ENCODE results near the gene TCAP.
A peak's percentile ranks its signal among the peaks of the same experiment; 100 is the strongest.

Gene TCAP

GRCh38 chr17:39669897-39670735 is 5.0 kb downstream of the TCAP start:
- no peak overlapping the region for H3K4me2 ChIP-seq (ENCODE audit: low read depth, low read length, poor library complexity, severe bottlenecking)
- H3K79me2 ChIP-seq (ENCODE audit: insufficient read depth, low read length), result no peaks in the 10 kb centered on the region
- no peak overlapping the region for H3K4me3 ChIP-seq (ENCODE audit: insufficient read depth, low read length, poor library complexity, severe bottlenecking)
- H3F3A ChIP-seq (ENCODE audit: insufficient read depth), result no peaks in the 10 kb centered on the region
- H3K27ac ChIP-seq (ENCODE audit: low read depth, low read length), result no peak overlapping the region
- no peaks in the 10 kb centered on the region for H3K9me3 ChIP-seq (ENCODE audit: insufficient read depth, low read length)
- H2AFZ ChIP-seq (ENCODE audit: low read depth, low read length, severe bottlenecking), result no peak overlapping the region
- no peaks in the 10 kb centered on the region for H3K9me2 ChIP-seq (replicated peaks; ENCODE audit: insufficient read depth, low read length)
- H4K20me1 ChIP-seq (ENCODE audit: low read depth, low read length), result no peaks in the 10 kb centered on the region
- TF ChIP-seq, protein P1, sequence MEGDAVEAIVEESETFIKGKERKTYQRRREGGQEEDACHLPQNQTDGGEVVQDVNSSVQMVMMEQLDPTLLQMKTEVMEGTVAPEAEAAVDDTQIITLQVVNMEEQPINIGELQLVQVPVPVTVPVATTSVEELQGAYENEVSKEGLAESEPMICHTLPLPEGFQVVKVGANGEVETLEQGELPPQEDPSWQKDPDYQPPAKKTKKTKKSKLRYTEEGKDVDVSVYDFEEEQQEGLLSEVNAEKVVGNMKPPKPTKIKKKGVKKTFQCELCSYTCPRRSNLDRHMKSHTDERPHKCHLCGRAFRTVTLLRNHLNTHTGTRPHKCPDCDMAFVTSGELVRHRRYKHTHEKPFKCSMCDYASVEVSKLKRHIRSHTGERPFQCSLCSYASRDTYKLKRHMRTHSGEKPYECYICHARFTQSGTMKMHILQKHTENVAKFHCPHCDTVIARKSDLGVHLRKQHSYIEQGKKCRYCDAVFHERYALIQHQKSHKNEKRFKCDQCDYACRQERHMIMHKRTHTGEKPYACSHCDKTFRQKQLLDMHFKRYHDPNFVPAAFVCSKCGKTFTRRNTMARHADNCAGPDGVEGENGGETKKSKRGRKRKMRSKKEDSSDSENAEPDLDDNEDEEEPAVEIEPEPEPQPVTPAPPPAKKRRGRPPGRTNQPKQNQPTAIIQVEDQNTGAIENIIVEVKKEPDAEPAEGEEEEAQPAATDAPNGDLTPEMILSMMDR (IDR thresholded peaks at IDR 0.05; ENCODE audit: insufficient read depth, low read length, poor library complexity, severe bottlenecking), result no peak
- no peak for TF ChIP-seq EZH2phosphoT487 (conservative IDR thresholded peaks at IDR 0.05; ENCODE audit: low read length)
- no peaks in the 10 kb centered on the region for H3K36me3 ChIP-seq (ENCODE audit: low read length)
- H3K9ac ChIP-seq (ENCODE audit: low read length), result no peak overlapping the region
- no peaks in the 10 kb centered on the region for H3K27me3 ChIP-seq (ENCODE audit: low read length)

DNA sequence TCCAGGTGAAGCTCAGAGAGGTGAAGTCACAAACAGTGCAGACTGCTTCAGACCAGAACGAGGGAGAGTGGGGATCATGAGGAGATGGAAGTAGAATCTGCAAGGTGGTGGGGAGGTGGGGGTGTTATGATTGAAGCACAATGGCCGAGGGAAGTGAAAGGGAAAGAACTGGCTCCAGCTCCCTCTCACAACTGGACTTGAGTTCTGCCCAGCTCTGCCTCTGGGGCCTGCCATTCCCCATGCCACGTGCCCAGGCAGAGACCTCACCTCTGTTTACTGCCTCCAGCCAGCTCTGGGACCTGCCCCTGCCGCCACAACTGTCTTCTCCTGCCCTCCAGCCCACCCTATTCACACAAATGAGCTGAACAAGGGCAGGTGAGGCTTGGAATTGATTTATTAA is 5.6 kb downstream of the TCAP start:
- Histone ChIP-seq H3F3A (ENCODE audit: insufficient read depth) (no peaks in the 10 kb centered on the region), H3K36me3 (ENCODE audit: low read length) (no peaks in the 10 kb centered on the region), H3K9ac (ENCODE audit: low read length) (no peak overlapping the region), H4K20me1 (ENCODE audit: low read depth, low read length) (no peaks in the 10 kb centered on the region), H2AFZ (ENCODE audit: low read depth, low read length, severe bottlenecking) (no peak overlapping the region), H3K4me3 (ENCODE audit: insufficient read depth, low read length, poor library complexity, severe bottlenecking) (no peak overlapping the region), H3K79me2 (ENCODE audit: insufficient read depth, low read length) (no peaks in the 10 kb centered on the region), H3K27me3 (ENCODE audit: low read length) (no peaks in the 10 kb centered on the region), H3K9me3 (ENCODE audit: insufficient read depth, low read length) (no peaks in the 10 kb centered on the region), H3K27ac (ENCODE audit: low read depth, low read length) (no peak overlapping the region), H3K9me2 (replicated peaks; ENCODE audit: insufficient read depth, low read length) (no peaks in the 10 kb centered on the region), H3K4me2 (ENCODE audit: low read depth, low read length, poor library complexity, severe bottlenecking) (no peak overlapping the region)
- TF ChIP-seq, protein P1 (IDR thresholded peaks at IDR 0.05; ENCODE audit: insufficient read depth, low read length, poor library complexity, severe bottlenecking), result no peak
- TF ChIP-seq EZH2phosphoT487 (conservative IDR thresholded peaks at IDR 0.05; ENCODE audit: low read length), result no peak

DNA sequence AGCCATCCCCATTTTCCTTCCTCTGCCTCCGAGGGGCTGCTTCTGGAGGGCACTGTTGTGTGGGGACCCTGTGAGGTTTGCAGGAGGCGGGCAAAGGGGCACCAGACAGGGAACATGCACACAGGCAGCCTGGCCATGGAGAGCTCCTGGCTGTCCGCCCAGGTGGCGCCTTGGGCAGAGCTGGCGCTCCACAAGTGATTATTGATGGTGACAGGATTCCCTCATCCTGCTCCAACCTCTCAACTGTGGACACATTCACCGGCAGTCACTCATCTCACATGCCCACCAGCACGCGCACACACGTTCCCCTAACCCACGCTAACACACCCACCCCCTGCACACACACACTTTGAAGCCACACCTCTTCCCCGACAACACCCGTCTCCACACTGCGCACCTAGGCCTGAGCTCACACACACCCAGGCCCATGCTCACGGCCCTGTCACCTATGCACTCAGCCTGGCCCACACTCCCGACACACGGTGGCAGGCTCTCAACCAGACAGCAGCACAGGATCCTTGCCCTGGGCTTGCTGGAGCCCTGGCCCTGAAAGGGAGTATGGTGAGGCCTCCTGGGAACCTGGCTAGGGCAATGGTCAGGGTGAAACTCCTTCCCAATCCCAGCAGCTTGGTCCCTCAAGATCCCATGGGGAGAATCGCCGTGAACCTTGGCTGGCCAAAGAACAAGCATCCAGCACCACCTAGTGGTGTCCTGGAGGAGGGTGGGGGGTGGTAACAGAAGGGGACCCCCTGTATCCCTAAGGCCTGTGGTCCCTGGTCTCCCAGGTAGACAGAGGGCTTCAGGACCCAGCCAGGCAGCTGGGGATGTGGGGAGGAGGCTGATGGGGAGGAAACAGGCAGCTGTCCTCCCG is 6.7 kb downstream of the TCAP start:
- Histone ChIP-seq H4K20me1 (ENCODE audit: low read depth, low read length) (no peaks in the 10 kb centered on the region), H3K79me2 (ENCODE audit: insufficient read depth, low read length) (no peaks in the 10 kb centered on the region), H3F3A (ENCODE audit: insufficient read depth) (no peaks in the 10 kb centered on the region), H3K4me3 (ENCODE audit: insufficient read depth, low read length, poor library complexity, severe bottlenecking) (no peak overlapping the region), H3K4me2 (ENCODE audit: low read depth, low read length, poor library complexity, severe bottlenecking) (no peak overlapping the region), H3K27ac (ENCODE audit: low read depth, low read length) (no peak overlapping the region), H3K27me3 (ENCODE audit: low read length) (no peaks in the 10 kb centered on the region), H3K9ac (ENCODE audit: low read length) (no peak overlapping the region), H3K36me3 (ENCODE audit: low read length) (no peaks in the 10 kb centered on the region), H3K9me2 (replicated peaks; ENCODE audit: insufficient read depth, low read length) (no peaks in the 10 kb centered on the region), H3K9me3 (ENCODE audit: insufficient read depth, low read length) (no peaks in the 10 kb centered on the region), H2AFZ (ENCODE audit: low read depth, low read length, severe bottlenecking) (no peak overlapping the region)
- TF ChIP-seq, protein P1 (IDR thresholded peaks at IDR 0.05; ENCODE audit: insufficient read depth, low read length, poor library complexity, severe bottlenecking), result peak; percentile 69
- TF ChIP-seq EZH2phosphoT487 (conservative IDR thresholded peaks at IDR 0.05; ENCODE audit: low read length), result no peak

Data from SU-DHL-6 (cell line).